Measurements from ENCODE around the gene ANO2.

The ANO2 gene

DNA sequence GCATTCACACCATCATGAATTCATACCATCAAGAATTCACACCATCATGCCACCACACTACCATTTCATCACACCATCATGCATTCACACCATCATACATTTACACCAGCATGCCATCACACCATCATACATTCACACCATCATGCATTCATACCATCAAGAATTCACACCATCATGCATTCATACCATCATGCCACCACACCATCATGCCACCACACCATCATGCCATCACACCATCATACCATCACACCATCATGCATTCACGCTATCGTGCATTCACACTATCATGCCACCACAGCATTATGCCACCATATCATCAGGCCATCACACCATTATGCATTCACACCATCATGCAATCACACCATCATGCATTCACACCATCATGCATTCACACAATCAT is 79.7 kb downstream of the ANO2 start:
- H2AFZ ChIP-seq (ENCODE audit: low read depth), result no peak overlapping the region
- H3K4me3 ChIP-seq (IDR thresholded peaks at IDR 0.05; ENCODE audit: insufficient read depth, low read depth, low read length), result no peak overlapping the region
- H4K20me1 ChIP-seq (ENCODE audit: insufficient read depth), result no peaks in the 10 kb centered on the region
- no peak overlapping the region for H3K4me2 ChIP-seq
- H3K4me1 ChIP-seq (ENCODE audit: low read depth, poor library complexity, severe bottlenecking), result no peaks in the 10 kb centered on the region
- TF ChIP-seq, protein P1, sequence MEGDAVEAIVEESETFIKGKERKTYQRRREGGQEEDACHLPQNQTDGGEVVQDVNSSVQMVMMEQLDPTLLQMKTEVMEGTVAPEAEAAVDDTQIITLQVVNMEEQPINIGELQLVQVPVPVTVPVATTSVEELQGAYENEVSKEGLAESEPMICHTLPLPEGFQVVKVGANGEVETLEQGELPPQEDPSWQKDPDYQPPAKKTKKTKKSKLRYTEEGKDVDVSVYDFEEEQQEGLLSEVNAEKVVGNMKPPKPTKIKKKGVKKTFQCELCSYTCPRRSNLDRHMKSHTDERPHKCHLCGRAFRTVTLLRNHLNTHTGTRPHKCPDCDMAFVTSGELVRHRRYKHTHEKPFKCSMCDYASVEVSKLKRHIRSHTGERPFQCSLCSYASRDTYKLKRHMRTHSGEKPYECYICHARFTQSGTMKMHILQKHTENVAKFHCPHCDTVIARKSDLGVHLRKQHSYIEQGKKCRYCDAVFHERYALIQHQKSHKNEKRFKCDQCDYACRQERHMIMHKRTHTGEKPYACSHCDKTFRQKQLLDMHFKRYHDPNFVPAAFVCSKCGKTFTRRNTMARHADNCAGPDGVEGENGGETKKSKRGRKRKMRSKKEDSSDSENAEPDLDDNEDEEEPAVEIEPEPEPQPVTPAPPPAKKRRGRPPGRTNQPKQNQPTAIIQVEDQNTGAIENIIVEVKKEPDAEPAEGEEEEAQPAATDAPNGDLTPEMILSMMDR (conservative IDR thresholded peaks at IDR 0.05; ENCODE audit: low read depth, low read length), result no peak
- no peak overlapping the region for H3K27ac ChIP-seq
- no peaks in the 10 kb centered on the region for H3K27me3 ChIP-seq (ENCODE audit: insufficient read depth, low read depth)
- no peak overlapping the region for H3K9ac ChIP-seq
- H3K79me2 ChIP-seq (ENCODE audit: insufficient read depth, low read depth), result no peaks in the 10 kb centered on the region
- H3K36me3 ChIP-seq (ENCODE audit: insufficient read depth), result no peaks in the 10 kb centered on the region

DNA sequence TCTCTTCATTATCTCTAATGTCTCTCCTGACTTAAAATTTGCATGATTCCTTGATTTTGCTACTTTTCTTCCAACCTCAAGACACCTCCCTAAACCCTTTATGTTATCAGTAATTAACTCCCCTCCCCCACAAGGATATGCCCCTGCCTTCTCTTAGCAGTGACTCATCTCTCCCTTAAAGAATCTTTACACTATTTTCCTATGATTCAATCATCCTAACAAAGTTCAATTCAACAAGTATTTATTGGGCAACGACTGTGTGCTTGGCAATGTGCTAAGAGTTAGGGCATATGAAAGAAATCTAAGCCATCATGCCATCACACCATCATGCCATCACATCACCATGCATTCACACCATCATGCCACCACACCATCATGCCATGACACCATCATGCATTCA is 80.1 kb downstream of the ANO2 start:
- Histone ChIP-seq H3K27me3 (ENCODE audit: insufficient read depth, low read depth) (no peaks in the 10 kb centered on the region), H2AFZ (ENCODE audit: low read depth) (no peak overlapping the region)

DNA sequence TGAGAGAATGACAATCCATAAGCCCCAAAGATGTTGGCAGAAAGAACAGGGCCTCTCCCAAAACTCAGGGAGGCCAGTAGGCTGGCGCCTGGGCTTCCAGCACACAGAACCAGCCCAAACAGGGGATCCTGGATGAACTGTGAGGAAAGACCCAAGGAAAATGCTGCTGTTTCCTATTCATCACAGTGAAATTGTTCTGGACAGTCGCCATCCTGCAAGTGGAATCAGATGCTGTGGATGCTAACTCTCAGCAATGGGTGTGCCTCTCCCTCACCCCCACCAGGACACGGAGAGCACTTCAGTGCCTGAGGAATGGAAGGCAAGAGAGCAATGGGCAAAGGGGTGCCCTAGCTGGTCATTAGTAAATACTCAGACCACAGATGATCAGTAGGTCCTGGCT is 80.8 kb downstream of the ANO2 start:
- H3K27ac ChIP-seq, result no peak overlapping the region
- H3K4me1 ChIP-seq (ENCODE audit: low read depth, poor library complexity, severe bottlenecking), result no peaks in the 10 kb centered on the region
- H3K79me2 ChIP-seq (ENCODE audit: insufficient read depth, low read depth), result no peaks in the 10 kb centered on the region
- no peaks in the 10 kb centered on the region for H4K20me1 ChIP-seq (ENCODE audit: insufficient read depth)
- no peak overlapping the region for H3K4me3 ChIP-seq (IDR thresholded peaks at IDR 0.05; ENCODE audit: insufficient read depth, low read depth, low read length)
- no peaks in the 10 kb centered on the region for H3K27me3 ChIP-seq (ENCODE audit: insufficient read depth, low read depth)
- TF ChIP-seq, protein P1 (conservative IDR thresholded peaks at IDR 0.05; ENCODE audit: low read depth, low read length), result no peak
- H3K36me3 ChIP-seq (ENCODE audit: insufficient read depth), result no peaks in the 10 kb centered on the region
- no peak overlapping the region for H3K9ac ChIP-seq
- H2AFZ ChIP-seq (ENCODE audit: low read depth), result no peak overlapping the region
- no peak overlapping the region for H3K4me2 ChIP-seq

More for the DNA sequence above, 80.1 kb downstream of the ANO2 start:
- no peak overlapping the region for H3K9ac ChIP-seq
- no peaks in the 10 kb centered on the region for H3K36me3 ChIP-seq (ENCODE audit: insufficient read depth)
- H3K27ac ChIP-seq, result no peak overlapping the region
- H4K20me1 ChIP-seq (ENCODE audit: insufficient read depth), result no peaks in the 10 kb centered on the region
- no peak overlapping the region for H3K4me2 ChIP-seq
- no peaks in the 10 kb centered on the region for H3K4me1 ChIP-seq (ENCODE audit: low read depth, poor library complexity, severe bottlenecking)
- H3K4me3 ChIP-seq (IDR thresholded peaks at IDR 0.05; ENCODE audit: insufficient read depth, low read depth, low read length), result no peak overlapping the region
- no peaks in the 10 kb centered on the region for H3K79me2 ChIP-seq (ENCODE audit: insufficient read depth, low read depth)
- TF ChIP-seq, protein P1 (conservative IDR thresholded peaks at IDR 0.05; ENCODE audit: low read depth, low read length), result no peak

DNA sequence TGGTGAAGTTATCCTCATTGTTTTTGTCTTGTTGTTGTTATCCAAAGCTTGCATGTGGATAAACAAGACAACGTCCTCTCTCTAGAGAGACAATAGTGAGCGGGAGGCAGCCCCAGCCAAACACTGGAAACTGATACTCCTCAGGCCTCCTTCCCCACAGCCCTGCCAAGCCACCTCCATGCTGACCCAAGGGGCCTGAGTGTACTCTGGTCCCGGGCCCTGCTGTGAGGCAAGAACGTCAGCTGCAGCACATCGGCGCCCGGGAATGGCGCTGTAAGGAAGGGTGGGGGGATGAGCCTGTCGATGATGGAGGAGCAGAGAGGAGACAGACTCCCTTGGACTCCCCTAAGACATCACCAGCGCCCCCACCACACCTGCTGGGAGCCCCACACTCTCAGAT is 83.6 kb downstream of the ANO2 start:
- Histone ChIP-seq H3K79me2 (ENCODE audit: insufficient read depth, low read depth) (no peaks in the 10 kb centered on the region), H2AFZ (ENCODE audit: low read depth) (no peak overlapping the region), H3K9ac (no peak overlapping the region), H3K27me3 (ENCODE audit: insufficient read depth, low read depth) (no peaks in the 10 kb centered on the region), H3K27ac (no peak overlapping the region), H3K36me3 (ENCODE audit: insufficient read depth) (no peaks in the 10 kb centered on the region), H3K4me2 (no peak overlapping the region), H3K4me1 (ENCODE audit: low read depth, poor library complexity, severe bottlenecking) (no peaks in the 10 kb centered on the region), H3K4me3 (IDR thresholded peaks at IDR 0.05; ENCODE audit: insufficient read depth, low read depth, low read length) (no peak overlapping the region), H4K20me1 (ENCODE audit: insufficient read depth) (no peaks in the 10 kb centered on the region)
- TF ChIP-seq, protein P1 (conservative IDR thresholded peaks at IDR 0.05; ENCODE audit: low read depth, low read length), result no peak
